GM12878 (cell line): Measurements from ENCODE around the gene EDEM3.

Source experiments
- CTCF ChIP-seq, 3 experiments: IDR thresholded peaks in 2 of 3; conservative IDR thresholded peaks in 1 of 3; 2 replicates each; pipeline ENCODE4 v1.5.1; 2011; ENCODE audit warnings: low read depth in 3 of 3, low read length in 3 of 3, mild to moderate bottlenecking in 3 of 3, control low read depth in 2 of 3, moderate library complexity in 2 of 3, inconsistent platforms in 1 of 3, mixed read lengths in 1 of 3; ENCODE audit not compliant: control insufficient read depth in 2 of 3, insufficient read depth in 1 of 3; ENCODE audit errors: extremely low read depth in 1 of 3
- EP300 ChIP-seq, 2 experiments: fragments of 150-350 bp in 1 of 2; IDR thresholded peaks; 2 replicates each; pipeline ENCODE4 v1.6.1; 2011 to 2012; ENCODE audit warnings: low read depth in 2 of 2, low read length in 2 of 2, borderline replicate concordance in 1 of 2, improper control_type of control experiment in 1 of 2, inconsistent platforms in 1 of 2; ENCODE audit not compliant: control insufficient read depth in 1 of 2
- HDAC6 ChIP-seq: fragments of 200-600 bp; sonication (generic); IDR thresholded peaks from one replicate; pipeline ENCODE4 v1.8.0; 2017; ENCODE audit warnings: antibody characterized with exemption; ENCODE audit not compliant: unreplicated experiment
- KAT2A ChIP-seq: conservative IDR thresholded peaks from 2 replicates; pipeline ENCODE4 v1.6.1; 2011; ENCODE audit warnings: low read depth, low read length; ENCODE audit not compliant: control insufficient read depth
- NBN ChIP-seq: fragments of 450-650 bp; IDR thresholded peaks from 2 replicates; pipeline ENCODE4 v1.6.1; 2016
- PML ChIP-seq: IDR thresholded peaks from 2 replicates; pipeline ENCODE4 v1.6.1; 2012; ENCODE audit warnings: low read length, inconsistent platforms
- POLR2AphosphoS5 ChIP-seq: IDR thresholded peaks from 2 replicates; pipeline ENCODE4 v1.6.1; 2011; ENCODE audit warnings: mild to moderate bottlenecking, low read length, inconsistent platforms
- RAD21 ChIP-seq: IDR thresholded peaks from 2 replicates; pipeline ENCODE4 v1.6.1; 2011; ENCODE audit warnings: mild to moderate bottlenecking, low read depth, low read length, moderate library complexity; ENCODE audit not compliant: insufficient read depth
- REST ChIP-seq: IDR thresholded peaks from 2 replicates; pipeline ENCODE4 v1.6.1; 2012; ENCODE audit warnings: mild to moderate bottlenecking, low read depth, low read length
- SIX5 ChIP-seq: IDR thresholded peaks from 2 replicates; pipeline ENCODE4 v1.6.1; 2011; ENCODE audit warnings: mild to moderate bottlenecking, low read depth, low read length, moderate library complexity; ENCODE audit not compliant: severe bottlenecking
- SMC3 ChIP-seq: IDR thresholded peaks from 2 replicates; pipeline ENCODE4 v1.6.1; 2011; ENCODE audit warnings: low read length, improper control_type of control experiment, borderline replicate concordance
- STAT3 ChIP-seq: IDR thresholded peaks from 2 replicates; pipeline ENCODE4 v1.6.1; 2011; ENCODE audit warnings: low read depth, low read length, improper control_type of control experiment
- YY1 ChIP-seq: IDR thresholded peaks from 2 replicates; pipeline ENCODE4 v1.6.1; 2011; ENCODE audit warnings: low read depth, mild to moderate bottlenecking, low read length
- ZBTB33 ChIP-seq: fragments of 450-650 bp; IDR thresholded peaks from 2 replicates; pipeline ENCODE4 v1.6.1; 2017; ENCODE audit warnings: mild to moderate bottlenecking

GRCh38 chr1:184686540-184686939 is 68.1 kb downstream of the EDEM3 start:
- no peak for TF ChIP-seq POLR2AphosphoS5
- no peak for TF ChIP-seq REST
- TF ChIP-seq ZBTB33: no peak
- TF ChIP-seq YY1: no peak
- TF ChIP-seq PML: no peak
- no peak for TF ChIP-seq CTCF (IDR thresholded peaks at IDR 0.05 in 2 of 3, conservative IDR thresholded peaks at IDR 0.05 in 1 of 3; ENCODE audit: control insufficient read depth in 2 of 3, extremely low read depth in 1 of 3, insufficient read depth in 1 of 3, low read depth in 3 of 3, low read length in 3 of 3)
- no peak for TF ChIP-seq HDAC6
- no peak for TF ChIP-seq EP300 (IDR thresholded peaks at IDR 0.05; ENCODE audit: borderline replicate concordance in 1 of 2, control insufficient read depth in 1 of 2, low read depth in 2 of 2, low read length in 2 of 2)
- no peak for TF ChIP-seq KAT2A
- no peak for TF ChIP-seq NBN
- TF ChIP-seq RAD21: no peak
- TF ChIP-seq SIX5: no peak
- no peak for TF ChIP-seq STAT3
- no peak for TF ChIP-seq SMC3
